ACHN (cell line): ENCODE measurements around the gene ID1.
A peak's percentile ranks its signal among the peaks of the same experiment; 100 is the strongest.
"Not testable (repeated sequence)": the region's sequence is repeated elsewhere in the genome, so short reads cannot be mapped to it uniquely, and the experiment has no call there.

Experiments used
- DNase-seq: peaks from one replicate; pipeline ENCODE4 v3.0.0-alpha.2; 2015
- in situ Hi-C: cut with HindIII; loops from 2 replicates; pipeline ENCODE4 v1.10.0; 2017; ENCODE audit warnings: low sequenced_read_pairs, low pct_ligation_motif_present, low pct_unique_long_range_greater_than_20kb

ID1 gene

DNA sequence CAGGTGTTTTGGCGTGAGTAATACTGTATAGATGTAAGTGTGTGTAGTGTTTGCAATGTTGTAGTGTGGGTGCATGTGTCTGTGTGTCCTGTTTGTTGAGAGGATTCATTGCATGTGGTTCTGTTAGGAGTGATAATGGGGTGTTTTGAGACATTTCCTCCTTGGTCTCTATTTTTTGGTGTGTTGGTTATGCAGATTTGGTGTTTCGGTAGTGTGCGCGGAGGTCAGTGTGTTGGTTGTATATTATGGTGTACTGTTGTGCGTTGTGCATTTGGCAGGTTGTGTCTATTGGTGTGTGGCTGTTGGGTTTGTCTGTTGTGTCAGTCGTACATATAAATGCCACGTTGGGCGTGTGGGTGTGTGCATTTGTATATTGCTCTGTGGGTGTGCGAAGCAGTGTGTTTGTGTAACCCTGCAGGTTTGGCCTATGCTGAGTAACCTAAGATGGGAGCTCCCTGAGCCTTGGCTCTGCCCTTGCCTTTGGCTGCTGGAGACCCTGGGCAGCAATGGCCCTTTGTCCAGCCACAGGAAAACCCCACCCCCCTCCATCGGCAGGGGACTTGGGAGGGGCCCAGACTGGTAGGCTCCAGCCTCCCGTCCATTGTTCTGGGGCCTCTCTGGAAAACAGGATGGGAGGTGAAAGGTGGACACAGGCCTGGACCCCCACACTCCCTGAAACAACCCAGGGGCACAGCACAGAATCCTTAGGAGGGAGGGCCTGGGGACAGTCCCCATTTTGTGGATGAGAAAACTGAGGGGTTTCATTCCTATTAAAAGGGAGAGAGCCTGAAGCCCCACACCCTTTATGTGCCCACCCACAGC, 10.3 kb upstream of the ID1 start:
- no peak for DNase-seq
- in situ Hi-C loops, result no loop called here

GRCh38 chr20:31595380-31595653, 9.8 kb upstream of the ID1 start:
- DNase-seq, result no peak
- in situ Hi-C loops, result no loop called here

- in situ Hi-C loops, result no loop called here
- DNase-seq, result no peak
These were observed 9.3 kb upstream of the ID1 start for GRCh38 chr20:31595654-31596411.

DNA sequence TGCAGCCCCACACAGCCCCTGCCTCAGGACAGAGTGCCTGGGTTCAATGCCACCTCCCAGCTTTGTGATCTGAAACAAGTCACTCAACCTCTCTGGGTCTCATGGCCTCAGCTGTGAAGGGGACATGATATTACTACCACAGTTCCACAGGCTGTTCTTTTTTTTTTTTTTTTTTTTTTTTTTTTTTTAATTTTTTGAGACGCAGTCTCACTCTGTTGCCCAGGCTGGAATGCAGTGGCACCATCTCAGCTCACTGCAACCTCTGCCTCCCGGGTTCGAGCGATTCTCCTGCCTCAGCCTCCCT, 8.7 kb upstream of the ID1 start:
- DNase-seq, in situ Hi-C loops: not testable (repeated sequence)

DNA sequence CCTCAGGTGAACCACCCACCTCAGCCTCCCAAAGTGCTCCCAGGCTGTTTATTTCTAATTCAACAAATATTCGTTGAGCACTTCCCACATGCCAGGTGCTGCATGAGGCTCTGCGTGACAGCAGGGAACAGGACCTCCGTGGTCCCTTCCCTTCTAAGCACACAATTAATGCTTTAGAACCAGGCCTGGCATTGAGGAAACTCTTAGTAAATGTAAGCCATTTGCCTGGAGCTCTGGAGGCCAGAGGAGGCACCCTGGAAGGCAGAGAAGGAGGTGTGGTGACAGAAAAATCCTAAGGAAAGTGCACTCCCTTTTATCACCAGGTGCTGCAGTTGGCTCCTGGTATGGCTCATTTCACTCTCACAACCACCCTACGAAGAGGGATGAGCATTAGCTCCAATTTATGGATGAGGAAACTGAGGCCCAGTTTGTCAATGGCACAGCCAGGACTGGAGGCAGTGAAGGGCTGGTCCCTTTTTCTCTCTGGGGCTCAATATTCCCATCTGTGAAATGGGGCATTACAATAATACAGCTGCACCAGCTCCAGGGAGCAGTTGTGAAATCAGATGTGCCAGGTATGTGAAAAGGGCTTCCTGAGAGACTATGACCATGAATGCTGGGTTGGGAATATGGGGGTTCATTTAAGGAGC, 8.1 kb upstream of the ID1 start:
- in situ Hi-C loops, result no loop called here

DNA sequence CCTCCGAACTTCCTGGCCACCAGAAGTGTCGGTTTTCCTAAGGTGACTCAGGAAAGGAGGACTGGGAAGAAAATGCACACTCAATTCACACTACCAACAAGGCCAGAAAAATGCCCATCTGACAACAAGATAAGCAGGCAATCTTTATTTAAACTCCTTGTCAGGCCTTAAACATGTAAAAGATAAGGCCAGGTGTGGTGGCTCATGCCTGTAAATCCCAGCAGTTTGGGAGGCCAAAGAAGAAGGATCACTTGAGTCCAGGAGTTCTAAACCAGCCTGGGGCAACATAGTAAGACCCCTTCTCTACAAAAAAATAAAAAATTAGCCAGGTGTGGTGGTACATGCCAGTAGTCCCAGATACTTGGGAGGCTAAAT, 7.6 kb upstream of the ID1 start:
- in situ Hi-C loops, result no loop called here
- no peak for DNase-seq

More for the DNA sequence above, 8.1 kb upstream of the ID1 start:
- no peak for DNase-seq

DNA sequence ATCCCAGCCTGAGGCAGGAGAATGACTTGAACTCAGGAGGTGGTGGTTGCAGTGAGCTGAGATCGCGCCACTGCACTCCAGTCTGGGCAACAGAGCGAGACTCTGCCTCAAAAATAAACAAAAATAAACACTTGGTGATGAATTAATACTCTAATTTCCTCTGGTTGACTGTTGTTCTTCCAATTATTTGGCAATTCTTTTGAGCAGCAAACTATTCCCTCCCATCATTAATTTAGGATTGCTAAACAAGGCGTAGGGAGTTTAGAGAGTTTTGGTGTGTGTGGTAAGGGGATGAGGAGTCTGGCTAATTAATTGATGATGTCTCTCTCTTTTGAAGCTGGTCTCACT, 2.7 kb upstream of the ID1 start:
- in situ Hi-C loops, result no loop called here

GRCh38 chr20:31602779-31603441, 2.2 kb upstream of the ID1 start:
- DNase-seq, result no peak
- in situ Hi-C loops, result no loop called here

More for the DNA sequence above, 2.7 kb upstream of the ID1 start:
- DNase-seq, result no peak

DNA sequence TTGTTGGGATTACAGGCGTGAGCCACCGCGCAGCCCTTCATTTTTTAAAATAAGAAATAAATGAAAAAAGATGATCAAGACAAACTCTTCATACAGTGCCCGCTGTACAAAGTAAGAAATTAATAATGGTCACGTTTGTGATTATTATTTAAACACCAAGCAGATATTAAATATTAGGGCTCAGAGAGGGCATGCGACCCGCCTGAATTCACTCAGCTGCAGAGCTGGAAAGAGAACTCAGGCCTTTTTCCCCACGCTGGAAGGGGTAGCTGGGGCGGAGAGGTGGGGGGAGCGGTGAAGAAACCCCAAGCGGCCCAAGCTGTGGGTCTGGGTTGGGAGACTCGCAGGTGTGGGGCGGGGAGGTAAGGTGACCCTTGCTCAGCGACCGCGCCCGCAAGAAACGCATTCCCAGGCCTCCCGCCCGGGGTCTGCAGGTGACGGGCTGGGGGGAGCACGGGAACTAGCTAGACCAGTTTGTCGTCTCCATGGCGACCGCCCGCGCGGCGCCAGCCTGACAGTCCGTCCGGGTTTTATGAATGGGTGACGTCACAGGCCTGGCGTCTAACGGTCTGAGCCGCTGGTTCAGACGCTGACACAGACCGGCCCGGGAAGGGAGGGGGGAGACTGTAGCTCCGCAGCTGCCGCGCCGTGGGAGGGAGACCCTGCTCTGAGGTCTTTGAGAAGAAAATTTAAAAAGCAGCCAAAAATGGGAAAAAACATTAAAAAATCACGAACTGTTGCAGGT, 1.1 kb upstream of the ID1 start:
- in situ Hi-C loops, result no loop called here
- peak; percentile 85 for DNase-seq

GRCh38 chr20:31604567-31605030, 490 bp upstream of the ID1 start:
- no peak for DNase-seq
- in situ Hi-C loops, result no loop called here

DNA sequence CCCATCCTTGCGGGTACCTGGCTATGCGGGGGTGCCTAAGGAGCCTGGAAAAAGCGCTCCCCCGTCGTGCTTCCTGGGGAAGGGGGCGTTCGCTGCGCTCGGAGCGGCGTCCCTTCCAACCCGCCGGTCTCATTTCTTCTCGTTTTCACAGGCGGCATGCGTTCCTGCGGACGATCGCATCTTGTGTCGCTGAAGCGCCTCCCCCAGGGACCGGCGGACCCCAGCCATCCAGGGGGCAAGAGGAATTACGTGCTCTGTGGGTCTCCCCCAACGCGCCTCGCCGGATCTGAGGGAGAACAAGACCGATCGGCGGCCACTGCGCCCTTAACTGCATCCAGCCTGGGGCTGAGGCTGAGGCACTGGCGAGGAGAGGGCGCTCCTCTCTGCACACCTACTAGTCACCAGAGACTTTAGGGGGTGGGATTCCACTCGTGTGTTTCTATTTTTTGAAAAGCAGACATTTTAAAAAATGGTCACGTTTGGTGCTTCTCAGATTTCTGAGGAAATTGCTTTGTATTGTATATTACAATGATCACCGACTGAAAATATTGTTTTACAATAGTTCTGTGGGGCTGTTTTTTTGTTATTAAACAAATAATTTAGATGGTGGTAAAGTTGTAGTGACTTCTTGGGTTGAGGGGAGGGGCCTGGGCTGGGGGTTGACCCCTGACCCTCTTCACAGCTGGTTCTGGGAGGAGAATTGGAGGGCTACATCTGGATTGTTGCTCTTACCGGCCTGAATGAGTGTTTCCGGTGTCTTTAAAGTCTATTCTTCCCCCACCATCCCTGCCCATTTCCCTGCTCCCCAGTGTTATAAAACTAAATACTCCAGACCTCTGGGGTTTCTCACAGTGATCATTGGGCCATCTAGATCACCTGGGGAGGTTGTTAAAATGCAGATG, 1.1 kb downstream of the ID1 start:
- in situ Hi-C loops, result no loop called here

DNA sequence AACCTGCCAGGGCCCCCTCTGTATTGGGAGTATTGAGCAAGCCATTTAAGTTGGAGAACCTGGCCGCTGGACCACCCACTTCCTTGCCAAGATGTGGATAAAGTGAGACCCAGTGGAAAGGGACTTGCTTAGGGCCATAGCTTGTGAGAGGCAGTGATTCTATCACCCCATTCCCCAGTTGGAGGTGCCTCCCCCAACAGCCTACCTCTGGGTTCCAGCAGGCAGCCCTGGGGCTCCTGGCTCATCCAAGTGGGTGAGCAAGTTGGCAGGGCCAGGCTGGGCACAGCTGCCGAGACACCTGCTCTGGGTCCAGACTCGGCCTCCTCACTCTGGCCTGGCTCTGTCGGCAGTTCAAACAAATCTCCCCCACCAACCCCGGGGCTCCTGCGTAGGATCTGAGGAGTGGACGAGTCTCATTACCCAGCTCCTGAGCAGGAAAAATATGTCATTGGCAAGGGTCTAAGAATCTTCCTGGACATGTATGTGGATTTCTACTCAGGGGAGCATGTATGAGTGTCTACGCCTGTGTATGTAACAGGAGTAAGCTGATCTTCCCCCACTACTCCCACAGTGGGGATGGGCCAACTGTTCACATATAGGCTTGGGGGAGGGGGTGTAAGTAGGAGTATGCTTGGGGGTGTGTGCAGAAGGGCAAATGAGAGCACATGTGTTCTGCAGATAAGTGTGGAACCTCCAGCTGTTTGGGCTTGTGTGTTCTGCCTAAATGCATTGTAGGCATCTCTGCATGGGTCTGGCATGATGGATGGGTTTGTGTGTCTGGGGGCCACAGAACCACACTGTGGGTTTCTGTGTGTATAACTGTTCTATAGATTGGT, 1.9 kb downstream of the ID1 start:
- DNase-seq, result no peak

More for the DNA sequence above, 1.1 kb downstream of the ID1 start:
- DNase-seq, result no peak

GRCh38 chr20:31607640-31608250, 2.7 kb downstream of the ID1 start:
- DNase-seq, result no peak
- in situ Hi-C loops, result no loop called here

More for the DNA sequence above, 1.9 kb downstream of the ID1 start:
- in situ Hi-C loops, result no loop called here

DNA sequence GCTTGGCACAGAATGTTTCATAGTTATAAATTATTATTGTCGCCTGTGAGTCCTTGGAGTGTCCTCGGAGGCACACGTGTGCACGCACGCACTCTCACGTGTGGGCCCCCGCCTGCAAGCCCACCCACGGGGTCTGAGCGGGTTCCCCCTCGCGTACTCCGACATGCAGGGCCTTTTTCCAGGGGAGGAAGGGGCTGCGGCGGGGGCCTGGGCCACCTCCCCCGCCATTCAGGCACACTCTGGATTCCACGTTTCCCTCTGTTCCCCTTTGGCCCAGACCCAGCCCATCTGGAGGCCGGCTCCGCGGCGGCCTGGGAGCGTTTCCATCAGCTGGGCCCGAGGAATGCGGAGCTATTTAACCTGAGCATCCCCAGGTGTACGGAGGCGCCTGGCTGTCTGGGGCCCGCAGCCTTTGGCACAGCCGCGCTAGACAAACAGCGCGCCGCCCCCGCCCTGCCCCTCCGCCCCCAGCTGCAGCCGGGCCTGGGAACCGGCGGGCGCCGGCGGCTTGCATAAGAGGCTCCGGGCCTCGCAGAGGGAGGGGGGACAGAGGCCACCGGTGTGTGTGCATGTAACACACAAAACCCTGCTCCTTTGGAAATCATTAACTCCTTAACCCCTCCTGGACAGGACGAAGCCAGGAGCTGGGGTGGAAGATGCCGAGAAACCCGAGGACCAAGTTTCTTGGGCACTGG, 3.3 kb downstream of the ID1 start:
- in situ Hi-C loops, result no loop called here
- peak; percentile 59 for DNase-seq

GRCh38 chr20:31612271-31612640, 7.2 kb downstream of the ID1 start:
- DNase-seq, in situ Hi-C loops: not testable (repeated sequence)

DNA sequence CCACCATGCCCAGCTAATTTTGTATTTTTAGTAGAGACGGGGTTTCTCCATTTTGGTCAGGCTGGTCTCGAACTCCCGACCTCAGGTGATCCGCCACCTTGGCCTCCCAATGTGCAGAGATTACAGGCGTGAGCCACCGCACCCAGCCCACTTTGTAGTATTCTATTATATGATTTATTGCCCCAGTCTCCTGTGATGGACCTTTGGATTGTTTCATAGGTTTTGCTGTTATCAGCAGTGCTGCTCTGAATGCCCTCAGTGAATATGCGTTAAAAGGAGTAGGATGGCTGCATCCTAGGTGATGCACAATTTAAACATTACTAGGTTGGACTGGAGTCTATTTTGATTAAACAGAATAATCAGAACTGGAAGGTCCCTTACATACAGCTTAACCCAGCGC, 10.3 kb downstream of the ID1 start:
- in situ Hi-C loops, result no loop called here
- DNase-seq, result no peak
